Measurements from ENCODE around the gene ZNF536. TPM values are rescaled to one million over a fixed set of nuclear protein-coding genes. Genes with fewer than 3 reads are reported as not detected.

The ZNF536 gene
- total and polyA plus RNA-seq, 2 of the 13 experiments (the other 11 are each of a cell fraction or from before 2014, with no cell fraction given) = not detected

- Histone ChIP-seq H4K20me1 (ENCODE audit: insufficient read depth, low read length) (no peaks in the 10 kb centered on the region), H3K27me3 (ENCODE audit: control insufficient read depth in 1 of 2, insufficient read depth in 2 of 2, low read length in 2 of 2) (peaks cover 0 to 13% of the 10 kb centered on the region in 2 experiments; a peak in 3 of 5 replicates), H3K4me2 (ENCODE audit: low read depth, low read length) (no peak overlapping the region), H3K9me3 (ENCODE audit: low read length) (no peaks in the 10 kb centered on the region), H3K9ac (ENCODE audit: insufficient read depth, low read depth, low read length) (no peak overlapping the region), H3K36me3 (replicated peaks in 1 of 2; ENCODE audit: control insufficient read depth in 1 of 2, insufficient read depth in 2 of 2, low read length in 2 of 2) (no peaks in the 10 kb centered on the region), H2AFZ (ENCODE audit: low read length) (no peak overlapping the region), H3K4me1 (ENCODE audit: insufficient read depth, low read length) (no peaks in the 10 kb centered on the region), H3K79me2 (ENCODE audit: insufficient read depth, low read length) (no peaks in the 10 kb centered on the region), H3K27ac (ENCODE audit: extremely low read length, insufficient read depth, low read length) (no peak overlapping the region), H3K4me3 (replicated peaks in 1 of 3; ENCODE audit: insufficient read depth in 1 of 3, low read depth in 2 of 3, low read length in 3 of 3) (no peak overlapping the region)
- BruUV-seq (replicated peaks) = no TSS peak
- ChIA-PET CTCF (ENCODE audit: low intra/inter-chr PET ratio, low total read pairs) (no interaction called here), POLR2A (no interaction called here)
- FAIRE-seq = no peak
- DNase-seq (ENCODE audit: low spot score) = no peak
- TF ChIP-seq EZH2 (conservative IDR thresholded peaks at IDR 0.05; ENCODE audit: low read depth, low read length) (no peak), BRD4 (CRISPR knock-in tag; IDR thresholded peaks at IDR 0.05) (no peak), REST (IDR thresholded peaks at IDR 0.05; ENCODE audit: borderline replicate concordance in 1 of 2, low read depth in 1 of 2, low read length in 2 of 2) (no peak), NR2C2 (CRISPR knock-in tag; IDR thresholded peaks at IDR 0.05; ENCODE audit: borderline replicate concordance) (no peak), PHF8 (CRISPR knock-in tag; IDR thresholded peaks at IDR 0.05) (no peak), ZNF615 (CRISPR knock-in tag; IDR thresholded peaks at IDR 0.05; ENCODE audit: borderline replicate concordance) (no peak)
- TF ChIP-seq, protein P1, sequence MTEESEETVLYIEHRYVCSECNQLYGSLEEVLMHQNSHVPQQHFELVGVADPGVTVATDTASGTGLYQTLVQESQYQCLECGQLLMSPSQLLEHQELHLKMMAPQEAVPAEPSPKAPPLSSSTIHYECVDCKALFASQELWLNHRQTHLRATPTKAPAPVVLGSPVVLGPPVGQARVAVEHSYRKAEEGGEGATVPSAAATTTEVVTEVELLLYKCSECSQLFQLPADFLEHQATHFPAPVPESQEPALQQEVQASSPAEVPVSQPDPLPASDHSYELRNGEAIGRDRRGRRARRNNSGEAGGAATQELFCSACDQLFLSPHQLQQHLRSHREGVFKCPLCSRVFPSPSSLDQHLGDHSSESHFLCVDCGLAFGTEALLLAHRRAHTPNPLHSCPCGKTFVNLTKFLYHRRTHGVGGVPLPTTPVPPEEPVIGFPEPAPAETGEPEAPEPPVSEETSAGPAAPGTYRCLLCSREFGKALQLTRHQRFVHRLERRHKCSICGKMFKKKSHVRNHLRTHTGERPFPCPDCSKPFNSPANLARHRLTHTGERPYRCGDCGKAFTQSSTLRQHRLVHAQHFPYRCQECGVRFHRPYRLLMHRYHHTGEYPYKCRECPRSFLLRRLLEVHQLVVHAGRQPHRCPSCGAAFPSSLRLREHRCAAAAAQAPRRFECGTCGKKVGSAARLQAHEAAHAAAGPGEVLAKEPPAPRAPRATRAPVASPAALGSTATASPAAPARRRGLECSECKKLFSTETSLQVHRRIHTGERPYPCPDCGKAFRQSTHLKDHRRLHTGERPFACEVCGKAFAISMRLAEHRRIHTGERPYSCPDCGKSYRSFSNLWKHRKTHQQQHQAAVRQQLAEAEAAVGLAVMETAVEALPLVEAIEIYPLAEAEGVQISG (CRISPR knock-in tag; IDR thresholded peaks at IDR 0.05) = no peak
- WGBS (ENCODE audit: low lambda C conversion rate) = 37% methylated on average over 4 of the region's 4 CpGs
- intact Hi-C loops (cut with micrococcal nuclease; ENCODE audit: unreplicated experiment) = no loop called here
- in situ Hi-C loops (cut with HindIII; ENCODE audit: extremely low pct_ligation_motif_present, low pct_unique_long_range_greater_than_20kb) = no loop called here
- ATAC-seq = no peak
These were observed 6.5 kb downstream of the ZNF536 start for GRCh38 chr19:30378701-30379100.
